ENCODE data around the gene TMEM94. TPM values are rescaled to one million over a fixed set of nuclear protein-coding genes. Genes with fewer than 3 reads are reported as not detected.

TMEM94 gene
- total and polyA plus RNA-seq, 8 donors = 29.9 to 64.9 (median 39.3) TPM

DNA sequence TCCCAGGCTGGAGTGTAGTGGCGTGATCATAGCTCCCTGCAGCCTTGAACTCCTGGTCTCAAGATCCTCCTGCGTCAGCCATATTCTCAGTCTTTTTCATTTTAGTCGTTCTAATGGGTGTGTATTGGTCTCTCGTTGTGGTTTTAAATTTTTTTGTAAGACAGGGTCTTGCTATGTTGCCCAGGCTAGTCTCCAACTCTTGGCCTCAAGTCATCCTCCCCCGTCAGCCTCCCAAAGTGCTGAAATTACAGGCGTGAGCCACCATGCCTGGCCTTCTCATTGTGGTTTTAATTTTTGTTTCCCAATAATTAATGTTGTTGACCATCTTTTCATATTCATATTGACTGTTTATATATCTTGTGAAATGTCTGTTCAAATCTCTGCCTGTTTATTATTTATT, 8.6 kb downstream of the TMEM94 start:
- 87 to 89% methylated on average over 6 of the region's 6 CpGs for WGBS, 2 donors

GRCh38 chr17:75468291-75468754, 11.9 kb downstream of the TMEM94 start:
- no peak for FAIRE-seq
- no peak overlapping the region for H3K27ac ChIP-seq
- H3K4me1 ChIP-seq = no peaks in the 10 kb centered on the region
- H3K36me3 ChIP-seq = no peaks in the 10 kb centered on the region
- ATAC-seq = no peak
- WGBS, 2 donors = 72 to 78% methylated on average over 8 of the region's 8 CpGs
- no peak for DNase-seq
- H3K4me3 ChIP-seq = no peak overlapping the region
- intact Hi-C loops (cut with DNase I) = no loop called here
- TF ChIP-seq CTCF (IDR thresholded peaks at IDR 0.05) = no peak
- H3K9me3 ChIP-seq = no peaks in the 10 kb centered on the region
- H3K27me3 ChIP-seq = no peaks in the 10 kb centered on the region

More for the DNA sequence above, 8.6 kb downstream of the TMEM94 start:
- Histone ChIP-seq H3K4me3 (no peak overlapping the region), H3K9me3 (no peaks in the 10 kb centered on the region), H3K36me3 (no peaks in the 10 kb centered on the region), H3K27me3 (no peaks in the 10 kb centered on the region), H3K27ac (no peak overlapping the region), H3K4me1 (no peaks in the 10 kb centered on the region)
- FAIRE-seq (no peak), ATAC-seq (no peak), DNase-seq (no peak)
- TF ChIP-seq CTCF (IDR thresholded peaks at IDR 0.05) = no peak
- intact Hi-C loops (cut with DNase I) = no loop called here

GRCh38 chr17:75468779-75469373, 12.4 kb downstream of the TMEM94 start:
- no peaks in the 10 kb centered on the region for H3K4me1 ChIP-seq
- H3K27ac ChIP-seq = no peak overlapping the region
- no peaks in the 10 kb centered on the region for H3K27me3 ChIP-seq
- intact Hi-C loops (cut with DNase I) = no loop called here
- WGBS, 2 donors = 88 to 89% methylated on average over 13 of the region's 13 CpGs
- H3K4me3 ChIP-seq = no peak overlapping the region
- ATAC-seq (no peak), DNase-seq (no peak), FAIRE-seq (no peak)
- no peak for TF ChIP-seq CTCF (IDR thresholded peaks at IDR 0.05)
- no peaks in the 10 kb centered on the region for H3K9me3 ChIP-seq
- H3K36me3 ChIP-seq = no peaks in the 10 kb centered on the region

GRCh38 chr17:75471207-75471606, 14.8 kb downstream of the TMEM94 start:
- TF ChIP-seq CTCF (IDR thresholded peaks at IDR 0.05) = no peak
- H3K27me3 ChIP-seq = no peaks in the 10 kb centered on the region
- intact Hi-C loops (cut with DNase I) = no loop called here
- no peak for FAIRE-seq
- no peak for ATAC-seq
- H3K36me3 ChIP-seq = no peaks in the 10 kb centered on the region
- DNase-seq = no peak
- no peaks in the 10 kb centered on the region for H3K9me3 ChIP-seq
- H3K27ac ChIP-seq = no peak overlapping the region
- H3K4me1 ChIP-seq = no peaks in the 10 kb centered on the region
- no peak overlapping the region for H3K4me3 ChIP-seq
- 89 to 95% methylated on average over 6 of the region's 6 CpGs for WGBS, 2 donors

- DNase-seq (no peak), ATAC-seq (no peak), FAIRE-seq (no peak)
- no peaks in the 10 kb centered on the region for H3K4me1 ChIP-seq
- no peak overlapping the region for H3K4me3 ChIP-seq
- H3K27ac ChIP-seq = no peak overlapping the region
- no peaks in the 10 kb centered on the region for H3K9me3 ChIP-seq
- intact Hi-C loops (cut with DNase I) = no loop called here
- 68 to 80% methylated on average over 4 of the region's 4 CpGs for WGBS, 2 donors
- no peaks in the 10 kb centered on the region for H3K27me3 ChIP-seq
- no peak for TF ChIP-seq CTCF (IDR thresholded peaks at IDR 0.05)
- no peaks in the 10 kb centered on the region for H3K36me3 ChIP-seq
Observed at GRCh38 chr17:75472119-75472518, 15.7 kb downstream of the TMEM94 start.
